Mesenteric fat pad (tissue), 1 donor: ENCODE data around the gene DEDD. TPM values are rescaled to one million over a fixed set of nuclear protein-coding genes. Genes with fewer than 3 reads are reported as not detected.

Experiments used
- DNase-seq: peaks from one replicate; pipeline ENCODE4 v3.0.0-alpha.2; 2020; ENCODE audit warnings: low spot score
- long read RNA-seq: library from polyadenylated mRNA; unstranded; transcript quantifications from one replicate; pipeline ENCODE4 v2.0.0, GENCODE V29; 2020
- total RNA-seq: library from RNA; stranded (reverse); fragmentation: NEBNext Ultra II Directional; extraction: Animal tissue kit (Norgen Biotek cat#: 25700); gene quantifications from one replicate; pipeline ENCODE4 v1.2.1, GENCODE V29; 2021
- donor health status: DM: yes; HTN: yes; CAD: no.

Gene DEDD
- 61.9 TPM for total RNA-seq
- long read RNA-seq, transcript DEDD-202 (6 exons, 2,345 nt) = major isoform, 43 of 86 reads
- long read RNA-seq, transcript DEDD-203 (6 exons, 2,300 nt) = minor isoform, 14 of 86 reads
- long read RNA-seq, partial matches to known transcripts = 8 of 86 reads
- long read RNA-seq, other reads (novel, unspliced or antisense) = 18 of 86 reads

GRCh38 chr1:161132410-161133219, at the start of gene DEDD:
Gene DEDD, minus strand, starts transcription at chr1:161132667. Its CDS starts 8,205 bp downstream, at chr1:161124462.
- DNase-seq = peak; percentile 97

- DNase-seq = no peak
Observed at GRCh38 chr1:161182214-161182613, 49.7 kb upstream of the DEDD start.

- DNase-seq = no peak
Observed at GRCh38 chr1:161180639-161181038, 48.2 kb upstream of the DEDD start.

GRCh38 chr1:161179698-161180097, 47.2 kb upstream of the DEDD start:
- no peak for DNase-seq

GRCh38 chr1:161177936-161178244, 45.4 kb upstream of the DEDD start:
- DNase-seq = no peak

- DNase-seq = peak; percentile 98
Observed at GRCh38 chr1:161177112-161177935, 44.9 kb upstream of the DEDD start, which contains the start of gene B4GALT3. Gene B4GALT3, minus strand, starts transcription at chr1:161177507. Its CDS starts 1,447 bp downstream, at chr1:161176060.

- no peak for DNase-seq
Observed at GRCh38 chr1:161176468-161177111, 44.1 kb upstream of the DEDD start.

- no peak for DNase-seq
Observed at GRCh38 chr1:161175771-161176453, 43.4 kb upstream of the DEDD start.

- no peak for DNase-seq
Observed at GRCh38 chr1:161174911-161175310, 42.4 kb upstream of the DEDD start.

GRCh38 chr1:161173711-161174110, 41.2 kb upstream of the DEDD start:
- no peak for DNase-seq

- no peak for DNase-seq
Observed at GRCh38 chr1:161172776-161173376, 40.4 kb upstream of the DEDD start.

GRCh38 chr1:161172349-161172748, 39.9 kb upstream of the DEDD start:
- no peak for DNase-seq

GRCh38 chr1:161171696-161172095, 39.2 kb upstream of the DEDD start:
- DNase-seq = no peak

GRCh38 chr1:161171191-161171590, 38.7 kb upstream of the DEDD start:
- no peak for DNase-seq

GRCh38 chr1:161168906-161169305, 36.4 kb upstream of the DEDD start:
- no peak for DNase-seq

GRCh38 chr1:161166669-161167548, 34.4 kb upstream of the DEDD start:
- DNase-seq = no peak

- DNase-seq = peak; percentile 97
Observed at GRCh38 chr1:161165742-161166668, 33.5 kb upstream of the DEDD start, which contains the start of gene PPOX. Gene PPOX, plus strand, starts transcription at chr1:161166426. Its CDS starts 422 bp downstream, at chr1:161166848.

GRCh38 chr1:161164901-161165610, 32.6 kb upstream of the DEDD start:
- DNase-seq = no peak
